Natural killer cell treated with Interleukin-12 subunit alpha and Interleukin-12 subunit beta and Interleukin-15 and Interleukin-18, amount 100 ng/mL, for 72 hours (primary cell): ENCODE results near the gene DRD3. TPM values are rescaled to one million over a fixed set of nuclear protein-coding genes. Genes with fewer than 3 reads are reported as not detected.

Experiments used
- ATAC-seq, 2 donors: fragments of 150-1000 bp; cut with Tn5 transposase in 1 of 2; sonication (Bioruptor Pico), chemical (Tn5 transposase) in 1 of 2; 2 replicates each; pipeline ENCODE4 v1.10.0; 2021
- DNase-seq: peaks from one replicate; pipeline ENCODE4 v3.0.0; 2022; ENCODE audit warnings: low spot score
- H3K27ac Mint-ChIP-seq, 2 donors: 1 replicate in 1 of 2; 2 replicates in 1 of 2; pipeline ENCODE4 v1.8.0; 2022; ENCODE audit warnings: mixed read lengths in 2 of 2, mild to moderate bottlenecking in 1 of 2, moderate library complexity in 1 of 2
- H3K27me3 Mint-ChIP-seq, 2 donors: 1 replicate in 1 of 2; 2 replicates in 1 of 2; pipeline ENCODE4 v1.8.0; 2022; ENCODE audit warnings: mixed read lengths in 2 of 2
- H3K36me3 Mint-ChIP-seq: one replicate; pipeline ENCODE4 v1.8.0; 2022; ENCODE audit warnings: mixed read lengths
- H3K4me1 Mint-ChIP-seq, 2 donors: 1 replicate in 1 of 2; 2 replicates in 1 of 2; pipeline ENCODE4 v1.8.0; 2022; ENCODE audit warnings: low read depth in 2 of 2, mixed read lengths in 2 of 2, mild to moderate bottlenecking in 1 of 2
- H3K4me3 Mint-ChIP-seq: one replicate; pipeline ENCODE4 v1.8.0; 2022; ENCODE audit warnings: mixed read lengths
- H3K9me3 Mint-ChIP-seq: 2 replicates; pipeline ENCODE4 v1.8.0; 2022; ENCODE audit warnings: mixed read lengths
- total RNA-seq, 2 donors: library from RNA; stranded (reverse); gene quantifications; one replicate each; pipeline ENCODE4 v1.2.3, GENCODE V29; 2022

Gene DRD3
- total RNA-seq, 2 donors from 2014 or later: not detected

DNA sequence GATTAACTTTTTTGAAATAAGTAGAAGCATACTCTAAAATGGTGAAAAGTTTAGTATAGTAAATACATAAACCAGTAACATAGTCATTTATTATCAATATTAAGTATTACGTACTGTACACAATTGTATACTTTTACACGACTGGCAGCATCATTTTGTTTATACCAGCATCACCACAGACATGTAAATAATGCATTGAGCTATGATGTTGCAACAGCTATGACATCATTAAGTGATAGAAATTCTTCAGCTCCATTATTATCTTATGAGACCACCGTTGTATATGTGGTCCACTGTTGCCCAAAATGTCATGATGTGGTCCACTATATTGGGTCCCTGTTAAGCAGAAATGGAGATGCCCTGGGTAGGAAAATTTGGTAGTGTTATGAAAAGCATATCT lies 51.3 kb downstream of the DRD3 start:
- no peaks in the 10 kb centered on the region for H3K9me3 Mint-ChIP-seq
- peaks cover 2 to 8% of the 10 kb centered on the region in 2 donors for H3K27me3 Mint-ChIP-seq
- H3K27ac Mint-ChIP-seq: no peak overlapping the region
- ATAC-seq (no peak), DNase-seq (no peak)
- no peaks in the 10 kb centered on the region for H3K4me1 Mint-ChIP-seq
- H3K4me3 Mint-ChIP-seq: no peak overlapping the region
- H3K36me3 Mint-ChIP-seq: no peaks in the 10 kb centered on the region

DNA sequence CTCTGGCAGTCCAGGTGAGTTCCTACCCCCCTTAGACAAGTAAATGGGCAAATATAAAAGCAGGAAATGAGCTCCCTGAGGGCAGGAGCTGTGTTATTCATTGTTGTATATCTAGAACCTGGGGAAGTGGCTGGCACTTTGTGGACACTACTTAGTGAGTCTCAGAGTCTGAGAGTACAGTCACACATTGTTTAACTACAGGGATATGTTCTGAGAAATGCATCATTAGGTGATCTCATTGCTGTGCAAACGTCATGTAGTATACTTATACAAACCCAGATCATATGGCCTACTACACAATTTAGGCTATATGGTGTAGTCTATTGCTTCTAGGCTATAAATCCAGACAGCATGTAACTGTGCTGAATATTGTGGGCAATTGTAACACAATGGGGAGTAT lies 52.4 kb downstream of the DRD3 start:
- Mint-ChIP-seq H3K4me3 (no peak overlapping the region), H3K27me3 (peaks cover 0 to 8% of the 10 kb centered on the region in 2 donors), H3K27ac (no peak overlapping the region), H3K4me1 (no peaks in the 10 kb centered on the region), H3K36me3 (no peaks in the 10 kb centered on the region), H3K9me3 (no peaks in the 10 kb centered on the region)
- ATAC-seq: no peak
- DNase-seq: no peak

DNA sequence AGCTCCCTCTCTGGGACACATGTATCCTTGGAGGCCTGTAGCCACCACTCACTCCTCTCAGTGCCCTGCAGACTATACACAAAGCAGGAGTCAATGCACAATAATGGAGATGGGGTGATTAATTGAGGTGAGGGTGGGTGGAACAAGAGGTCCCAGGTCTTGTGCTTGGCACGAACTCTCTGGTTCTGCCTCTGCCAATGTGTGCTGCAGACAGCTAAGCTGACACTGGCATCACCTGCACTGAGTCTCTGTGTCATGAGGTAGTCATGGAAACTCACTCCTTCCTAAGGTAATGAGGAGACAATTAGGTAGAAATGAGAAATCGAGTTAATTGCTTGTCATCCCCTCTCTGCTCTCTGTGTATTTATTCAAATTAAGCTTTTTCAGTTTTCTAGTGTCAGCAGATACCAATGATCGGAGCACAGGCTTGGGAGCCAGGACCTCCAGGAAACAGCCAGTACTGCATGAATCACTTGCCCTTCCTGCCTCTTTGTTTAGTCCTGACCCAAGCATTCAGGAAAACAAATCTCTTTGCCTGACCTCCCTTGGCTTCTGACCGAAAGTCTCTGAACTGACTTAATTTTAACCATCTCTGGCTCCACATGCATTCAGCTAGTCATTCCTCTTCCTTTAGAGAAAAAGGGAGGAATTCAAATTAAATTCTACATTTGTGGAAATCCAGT lies 56.7 kb downstream of the DRD3 start:
- Mint-ChIP-seq H3K4me3 (no peak overlapping the region), H3K27ac (no peak overlapping the region), H3K4me1 (no peaks in the 10 kb centered on the region), H3K36me3 (no peaks in the 10 kb centered on the region), H3K9me3 (no peaks in the 10 kb centered on the region), H3K27me3 (peaks cover 0 to 8% of the 10 kb centered on the region in 2 donors)
- ATAC-seq (peak in 1 of 2 donors; percentile 56), DNase-seq (no peak)

DNA sequence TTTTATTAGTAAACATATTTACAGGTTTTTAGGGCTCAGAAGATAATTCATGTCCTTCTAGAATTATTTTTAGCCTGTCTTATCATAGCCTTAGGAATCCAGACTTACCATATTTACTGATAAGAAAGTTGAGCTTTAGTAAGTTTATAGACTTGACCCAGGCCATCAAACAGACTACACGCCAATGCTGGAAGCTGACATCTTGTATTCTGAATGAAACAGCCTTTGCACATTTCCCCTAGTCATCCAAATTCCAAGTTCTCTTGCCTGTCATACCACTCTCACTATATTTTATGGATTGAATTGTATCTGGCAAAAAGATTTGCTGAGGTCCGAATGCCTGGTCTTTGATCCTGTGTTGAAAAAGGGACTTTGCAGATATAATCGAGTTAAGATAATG lies 58.6 kb downstream of the DRD3 start:
- no peaks in the 10 kb centered on the region for H3K9me3 Mint-ChIP-seq
- ATAC-seq (no peak), DNase-seq (no peak)
- H3K36me3 Mint-ChIP-seq: no peaks in the 10 kb centered on the region
- H3K27ac Mint-ChIP-seq: no peak overlapping the region
- no peak overlapping the region for H3K4me3 Mint-ChIP-seq
- no peaks in the 10 kb centered on the region for H3K4me1 Mint-ChIP-seq
- peaks cover 0 to 8% of the 10 kb centered on the region in 2 donors for H3K27me3 Mint-ChIP-seq

DNA sequence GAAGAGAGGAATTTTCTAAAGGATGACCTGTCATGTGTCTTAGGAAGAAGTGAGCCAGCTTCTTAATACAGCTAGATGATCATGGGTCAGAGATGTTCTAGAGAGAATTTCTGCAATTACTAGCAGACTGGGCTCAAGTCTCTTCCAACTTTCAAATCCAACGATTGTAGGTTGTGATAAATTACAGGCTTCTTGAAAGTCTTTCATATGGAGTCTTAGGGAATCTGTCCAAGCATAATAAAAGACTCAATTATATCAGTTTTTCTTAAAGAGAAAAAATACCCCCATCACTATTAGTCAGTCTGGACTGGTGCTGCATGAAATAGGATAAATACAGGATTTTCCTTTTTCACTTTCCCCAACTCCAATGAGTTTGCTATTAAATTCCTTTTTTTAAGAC lies 59.1 kb downstream of the DRD3 start:
- no peak for DNase-seq
- ATAC-seq: no peak
- Mint-ChIP-seq H3K36me3 (no peaks in the 10 kb centered on the region), H3K27me3 (peaks cover 0 to 8% of the 10 kb centered on the region in 2 donors), H3K4me3 (no peak overlapping the region), H3K27ac (no peak overlapping the region), H3K4me1 (no peaks in the 10 kb centered on the region), H3K9me3 (no peaks in the 10 kb centered on the region)

DNA sequence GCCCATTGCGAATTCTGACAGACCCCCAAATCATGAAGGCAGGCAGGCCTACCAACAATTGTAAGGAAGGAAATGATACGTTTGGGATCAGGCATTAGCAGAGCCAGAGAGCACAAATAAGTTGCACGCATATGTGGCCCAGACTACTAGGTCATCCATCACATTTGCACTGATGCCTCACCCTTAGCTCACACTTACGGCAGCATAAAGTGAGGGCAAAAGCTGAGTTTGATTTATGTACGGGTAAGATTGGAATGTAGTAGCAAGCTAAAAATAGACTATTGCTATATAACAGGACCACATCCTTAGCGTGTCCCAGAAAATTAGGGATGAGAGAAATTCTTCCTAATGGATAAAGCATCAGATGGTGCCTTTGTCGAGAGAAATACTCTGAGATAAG lies 63.7 kb downstream of the DRD3 start:
- ATAC-seq: no peak
- Mint-ChIP-seq H3K36me3 (no peaks in the 10 kb centered on the region), H3K9me3 (no peaks in the 10 kb centered on the region), H3K27me3 (peaks cover 12 to 13% of the 10 kb centered on the region in 2 donors), H3K27ac (no peak overlapping the region), H3K4me3 (no peak overlapping the region), H3K4me1 (no peaks in the 10 kb centered on the region)
- DNase-seq: no peak

DNA sequence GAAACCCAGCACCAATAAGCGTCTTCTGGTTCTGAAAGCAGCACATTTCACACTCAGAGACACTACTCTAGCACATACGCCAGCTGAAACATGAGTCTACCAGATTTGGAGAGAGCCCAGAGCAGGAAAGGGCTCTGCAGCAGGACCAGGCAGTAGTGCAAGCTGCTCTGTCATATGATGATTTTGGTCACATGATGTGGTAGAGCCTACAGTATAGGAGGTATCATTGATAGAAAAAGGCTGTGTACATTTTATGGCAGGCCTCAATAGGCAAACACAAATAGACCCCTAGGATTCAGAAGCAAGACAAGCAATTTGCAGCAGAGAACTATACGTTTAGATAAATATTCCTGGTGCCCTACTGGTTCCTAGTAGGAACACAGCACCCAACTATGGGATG lies 64.1 kb downstream of the DRD3 start:
- no peak for ATAC-seq

DNA sequence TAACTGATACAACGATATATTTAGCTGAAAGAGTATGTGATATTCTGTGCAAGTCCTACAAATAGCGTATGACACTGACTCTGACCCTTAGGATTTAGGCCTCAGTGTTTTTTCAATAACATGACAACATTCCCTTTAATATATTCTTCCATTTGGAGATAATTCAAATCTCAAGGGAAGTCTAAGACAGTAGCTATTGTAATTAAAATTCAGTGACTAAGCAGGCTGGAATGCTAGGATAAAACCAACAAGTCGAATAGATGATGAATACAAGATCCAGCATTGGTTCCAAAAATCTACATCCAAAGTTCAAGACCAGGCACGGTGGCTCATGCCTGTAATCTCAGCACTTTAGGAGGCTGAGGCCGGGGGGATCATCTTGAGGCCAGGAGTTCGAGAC lies 66.2 kb downstream of the DRD3 start:
- Mint-ChIP-seq H3K27ac (no peak overlapping the region), H3K4me3 (no peak overlapping the region), H3K36me3 (no peaks in the 10 kb centered on the region), H3K27me3 (peaks cover 22 to 23% of the 10 kb centered on the region in 2 donors), H3K9me3 (no peaks in the 10 kb centered on the region), H3K4me1 (no peaks in the 10 kb centered on the region)
- DNase-seq (no peak), ATAC-seq (no peak)

More for the DNA sequence above, 64.1 kb downstream of the DRD3 start:
- no peaks in the 10 kb centered on the region for H3K36me3 Mint-ChIP-seq
- no peaks in the 10 kb centered on the region for H3K9me3 Mint-ChIP-seq
- no peak overlapping the region for H3K27ac Mint-ChIP-seq
- no peak overlapping the region for H3K4me3 Mint-ChIP-seq
- H3K27me3 Mint-ChIP-seq: peaks cover 16 to 17% of the 10 kb centered on the region in 2 donors
- H3K4me1 Mint-ChIP-seq: no peaks in the 10 kb centered on the region
- no peak for DNase-seq

DNA sequence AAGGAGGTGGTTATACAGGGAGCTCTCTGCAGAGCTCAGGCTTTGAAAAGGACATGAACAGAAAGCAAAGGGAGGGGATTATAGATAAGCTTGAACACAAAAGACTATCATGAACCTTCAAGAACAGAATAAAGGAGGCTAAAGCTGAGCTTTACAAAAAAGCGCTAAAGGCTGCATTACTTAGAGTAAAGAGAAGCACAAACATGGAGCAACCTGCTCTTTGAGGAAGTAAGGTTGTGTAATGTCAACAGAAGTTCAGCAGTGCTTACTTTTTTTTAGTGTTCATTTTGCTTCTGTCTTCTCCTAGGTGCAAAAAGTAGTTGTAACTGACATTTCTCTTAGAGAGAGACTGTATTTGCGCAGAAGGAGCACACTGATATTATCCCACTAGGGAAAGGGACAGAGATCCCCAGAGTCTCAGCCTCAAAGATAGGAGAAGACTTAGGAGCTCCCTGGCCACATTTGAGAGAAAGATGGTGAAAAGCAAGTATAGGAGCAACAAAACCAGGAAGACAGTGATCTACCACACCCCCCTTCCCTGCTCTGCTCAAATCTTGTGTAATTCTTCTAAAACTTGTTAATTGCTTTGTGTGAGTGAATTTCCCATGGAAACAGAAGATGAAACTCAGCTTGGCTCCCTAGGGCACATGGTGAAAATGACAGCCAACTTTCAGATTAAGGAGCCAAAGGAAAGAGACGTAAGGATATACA lies 67.6 kb downstream of the DRD3 start:
- H3K4me1 Mint-ChIP-seq: no peaks in the 10 kb centered on the region
- no peak overlapping the region for H3K27ac Mint-ChIP-seq
- ATAC-seq (no peak), DNase-seq (no peak)
- H3K4me3 Mint-ChIP-seq: no peak overlapping the region
- peaks cover 22 to 24% of the 10 kb centered on the region in 2 donors for H3K27me3 Mint-ChIP-seq
- H3K9me3 Mint-ChIP-seq: no peaks in the 10 kb centered on the region
- no peaks in the 10 kb centered on the region for H3K36me3 Mint-ChIP-seq

DNA sequence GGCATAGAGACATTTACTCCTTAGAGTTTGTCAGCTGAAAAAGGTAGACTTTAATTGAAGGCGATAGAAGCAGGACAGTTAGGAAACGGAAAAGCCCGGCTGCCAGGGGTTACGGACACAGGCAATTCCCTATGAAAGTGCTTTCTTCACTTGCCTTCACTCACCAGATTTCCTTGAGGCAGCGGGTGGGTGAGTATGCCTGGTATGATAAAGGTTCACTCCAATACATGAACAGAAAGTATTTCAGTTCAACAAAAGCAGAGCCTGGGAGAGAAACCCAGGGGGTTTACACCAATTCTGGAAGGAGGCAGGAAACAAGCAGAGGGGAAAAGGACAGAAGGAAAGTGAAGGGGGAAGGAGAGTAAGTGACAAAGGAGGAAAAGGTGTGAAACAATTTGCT lies 68.4 kb downstream of the DRD3 start:
- Mint-ChIP-seq H3K27me3 (peaks cover 22 to 26% of the 10 kb centered on the region in 2 donors), H3K4me3 (no peak overlapping the region), H3K9me3 (no peaks in the 10 kb centered on the region), H3K36me3 (no peaks in the 10 kb centered on the region), H3K27ac (no peak overlapping the region), H3K4me1 (no peaks in the 10 kb centered on the region)
- ATAC-seq (no peak), DNase-seq (no peak)

DNA sequence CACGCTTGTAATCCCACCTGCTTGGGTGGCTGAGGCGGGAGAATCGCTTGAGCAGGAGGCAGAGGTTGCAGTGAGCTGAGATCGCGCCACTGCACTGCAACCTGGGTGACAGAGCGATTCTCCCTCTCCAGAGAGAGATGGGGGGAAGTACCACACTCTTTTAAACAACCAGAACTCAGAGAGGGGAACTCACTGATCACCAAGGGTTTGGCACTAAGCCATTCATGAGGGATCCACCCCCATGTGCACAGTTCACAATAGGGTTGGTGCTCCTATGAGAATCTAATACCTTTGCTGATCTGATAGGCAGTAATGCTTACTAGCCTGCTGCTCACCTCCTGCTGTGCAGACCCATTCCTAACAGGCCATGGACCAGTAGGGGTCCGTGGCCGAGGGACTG lies 70.7 kb downstream of the DRD3 start:
- peaks cover 22 to 27% of the 10 kb centered on the region in 2 donors for H3K27me3 Mint-ChIP-seq
- no peak overlapping the region for H3K27ac Mint-ChIP-seq

DNA sequence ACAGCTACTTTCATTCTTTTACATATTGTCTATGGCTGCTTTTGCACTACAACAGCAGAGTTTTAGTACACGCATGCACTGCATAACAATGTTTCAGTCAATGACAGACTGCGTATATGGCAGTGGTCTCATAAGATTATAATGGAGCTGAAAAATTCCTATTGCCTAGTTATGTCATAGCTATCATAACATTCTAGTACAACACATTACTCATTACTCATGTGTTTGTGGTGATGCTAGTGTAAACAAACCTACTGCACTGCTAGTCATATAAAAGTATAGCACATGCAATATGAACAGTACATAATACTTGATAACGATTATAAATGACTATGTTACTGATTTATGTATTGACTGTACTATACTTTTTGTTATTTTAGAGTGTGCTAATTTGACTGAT lies 74.4 kb downstream of the DRD3 start:
- ATAC-seq (no peak), DNase-seq (no peak)
- Mint-ChIP-seq H3K4me1 (no peaks in the 10 kb centered on the region), H3K4me3 (no peak overlapping the region), H3K27ac (no peak overlapping the region), H3K36me3 (no peaks in the 10 kb centered on the region), H3K27me3 (peaks cover 3 to 9% of the 10 kb centered on the region in 2 donors), H3K9me3 (no peaks in the 10 kb centered on the region)

More for the DNA sequence above, 70.7 kb downstream of the DRD3 start:
- Mint-ChIP-seq H3K4me3 (no peak overlapping the region), H3K36me3 (no peaks in the 10 kb centered on the region), H3K9me3 (no peaks in the 10 kb centered on the region), H3K4me1 (no peaks in the 10 kb centered on the region)
- DNase-seq: no peak
- no peak for ATAC-seq

DNA sequence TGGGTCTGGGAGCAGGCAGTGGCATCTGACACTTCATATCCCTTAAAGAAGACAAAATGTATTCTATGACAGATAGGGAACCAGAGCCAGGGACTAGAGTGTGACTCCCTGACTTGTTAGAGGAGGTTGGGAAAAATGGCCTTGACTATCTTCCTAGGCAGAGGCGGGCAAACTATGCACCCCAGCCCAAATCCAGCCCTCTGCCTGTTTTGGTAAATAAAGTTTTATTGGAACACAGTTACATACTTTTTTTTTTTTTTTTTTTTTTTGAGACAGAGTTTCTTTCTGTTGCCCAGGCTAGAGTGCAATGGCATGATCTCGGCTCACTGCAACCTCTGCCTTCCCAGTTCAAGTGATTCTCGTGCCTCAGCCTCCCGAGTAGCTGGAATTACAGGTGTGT lies 75.0 kb downstream of the DRD3 start:
- ATAC-seq (no peak), DNase-seq (no peak)
- Mint-ChIP-seq H3K27ac (no peak overlapping the region), H3K36me3 (no peaks in the 10 kb centered on the region), H3K4me3 (no peak overlapping the region), H3K9me3 (no peaks in the 10 kb centered on the region), H3K4me1 (no peaks in the 10 kb centered on the region), H3K27me3 (peaks cover 0 to 7% of the 10 kb centered on the region in 2 donors)

DNA sequence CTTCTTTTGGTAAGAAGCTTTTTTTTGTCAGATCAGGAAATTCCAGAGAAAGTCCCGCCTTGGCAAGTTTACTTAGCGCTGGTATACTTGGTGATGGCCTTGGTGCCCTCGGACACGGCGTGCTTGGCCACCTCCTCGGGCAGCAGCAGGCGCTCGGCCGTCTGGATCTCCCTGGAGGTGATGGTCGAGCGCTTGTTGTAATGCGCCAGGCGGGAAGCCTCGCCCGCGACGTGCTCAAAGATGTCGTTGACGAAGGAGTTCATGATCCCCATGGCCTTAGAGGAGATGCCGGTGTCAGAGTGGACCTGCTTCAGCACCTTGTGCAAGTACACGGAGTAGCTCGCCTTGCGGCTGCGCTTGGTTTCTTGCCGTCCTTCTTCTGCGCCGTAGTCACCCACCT lies 75.7 kb downstream of the DRD3 start:
- DNase-seq: no peak
- H3K27ac Mint-ChIP-seq: no peak overlapping the region
- peaks cover 0 to 7% of the 10 kb centered on the region in 2 donors for H3K27me3 Mint-ChIP-seq
- no peaks in the 10 kb centered on the region for H3K9me3 Mint-ChIP-seq
- ATAC-seq: no peak
- no peak overlapping the region for H3K4me3 Mint-ChIP-seq
- H3K36me3 Mint-ChIP-seq: no peaks in the 10 kb centered on the region
- no peaks in the 10 kb centered on the region for H3K4me1 Mint-ChIP-seq
